Tibial nerve (tissue), 4 donors: Measurements from ENCODE around the gene TSPAN32.

ENCODE experiments used
- CTCF ChIP-seq, 5 experiments: fragments of 200-600 bp in 3 of 5; fragments of 450-650 bp in 2 of 5; sonication (generic) in 3 of 5; IDR thresholded peaks; one replicate each; pipeline ENCODE4 v1.5.1; 2016 to 2019; ENCODE audit warnings: antibody characterized with exemption in 5 of 5, mild to moderate bottlenecking in 3 of 5, moderate library complexity in 2 of 5
- EP300 ChIP-seq, 2 donors: sonication (generic); formaldehyde crosslinking; IDR thresholded peaks; one replicate each; pipeline ENCODE4 v1.6.1; 2017; ENCODE audit warnings: antibody characterized with exemption in 2 of 2, mild to moderate bottlenecking in 1 of 2
- POLR2A ChIP-seq, 2 donors: fragments of 450-650 bp; IDR thresholded peaks; one replicate each; pipeline ENCODE4 v1.6.1; 2017; ENCODE audit warnings: antibody characterized with exemption in 2 of 2, mild to moderate bottlenecking in 2 of 2, moderate library complexity in 2 of 2

- TF ChIP-seq CTCF (IDR thresholded peaks at IDR 0.05) (no peak), POLR2A (IDR thresholded peaks at IDR 0.05) (no peak), EP300 (IDR thresholded peaks at IDR 0.05) (no peak)
These were observed 43.2 kb downstream of the TSPAN32 start for GRCh38 chr11:2345050-2345449.
